Body of pancreas (tissue), 4 donors: ENCODE data around the gene PPP5C. TPM values are rescaled to one million over a fixed set of nuclear protein-coding genes. Genes with fewer than 3 reads are reported as not detected.
A peak's percentile ranks its signal among the peaks of the same experiment; 100 is the strongest.
"Not testable (repeated sequence)": the region's sequence is repeated elsewhere in the genome, so short reads cannot be mapped to it uniquely, and the experiment has no call there.

Source experiments
- ATAC-seq: fragments of 150-250 bp; one replicate; pipeline ENCODE4 v1.9.1; 2016
- DNase-seq, 4 donors: peaks; one replicate each; pipeline ENCODE4 v3.0.0-alpha.2; 2019
- H3K27ac ChIP-seq, 4 donors: fragments of 200-600 bp; sonication (generic); 1 replicate in 3 of 4; 2 replicates in 1 of 4; pipeline versions ENCODE4 v1.5.1 to v1.6.1; 2016 to 2019; ENCODE audit warnings: mild to moderate bottlenecking in 1 of 4, mixed read lengths in 1 of 4, moderate library complexity in 1 of 4
- H3K27me3 ChIP-seq, 2 donors: fragments of 200-600 bp; sonication (generic); one replicate each; pipeline ENCODE4 v1.6.0; 2016; ENCODE audit warnings: mild to moderate bottlenecking in 1 of 2
- H3K36me3 ChIP-seq, 2 donors: fragments of 200-600 bp; sonication (generic); replicated peaks in 1 of 2; 2 replicates each; pipeline ENCODE4 v1.5.1; 2016; ENCODE audit warnings: low read depth in 2 of 2; ENCODE audit not compliant: insufficient read depth in 1 of 2
- H3K4me1 ChIP-seq: fragments of 200-600 bp; sonication (generic); one replicate; pipeline ENCODE4 v1.6.0; 2016
- H3K4me3 ChIP-seq, 2 donors: fragments of 200-600 bp; sonication (generic); 1 replicate in 1 of 2; 2 replicates in 1 of 2; pipeline ENCODE4 v1.5.1; 2016 to 2019
- H3K9me3 ChIP-seq, 3 donors: fragments of 200-600 bp; sonication (generic); 1 replicate in 2 of 3; 2 replicates in 1 of 3; pipeline ENCODE4 v1.5.1; 2016
- CTCF ChIP-seq, 7 experiments: fragments of 450-650 bp in 4 of 7; fragments of 200-600 bp in 3 of 7; sonication (generic) in 3 of 7; IDR thresholded peaks; one replicate each; pipeline ENCODE4 v1.5.1; 2016 to 2019; ENCODE audit warnings: antibody characterized with exemption in 7 of 7
- POLR2A ChIP-seq, 3 donors: fragments of 450-650 bp; IDR thresholded peaks; one replicate each; pipeline ENCODE4 v1.6.1; 2016; ENCODE audit warnings: antibody characterized with exemption in 3 of 3, mild to moderate bottlenecking in 2 of 3
- WGBS, 2 donors: methylation state at CpG; one replicate each; pipeline ENCODE4 v1.1.5; 2017; 5-methylcytosine and 5-hydroxymethylcytosine counted together
- intact Hi-C: fragments of 100-400 bp; cut with DNase I; formaldehyde crosslinking; loops from one replicate; pipeline ENCODE4 v1.15.1; 2023
- total RNA-seq, 2 donors: library from RNA; depleted of rRNA; stranded (reverse); fragments of >200 nt; gene quantifications; one replicate each; pipeline ENCODE4 v1.1.0, GENCODE V29; 2016

PPP5C gene
- total RNA-seq, 2 donors from 2014 or later = 31.1 to 77.5 TPM

- intact Hi-C loops = no loop called here
- peaks cover 4% of the 10 kb centered on the region for H3K4me1 ChIP-seq
- no peaks in the 10 kb centered on the region for H3K27me3 ChIP-seq
- 75 to 87% methylated on average over 9 to 10 of the region's 10 CpGs for WGBS, 2 donors
- DNase-seq (no peak), ATAC-seq (no peak)
- H3K9me3 ChIP-seq = no peaks in the 10 kb centered on the region
- H3K27ac ChIP-seq = no peak overlapping the region
- no peaks in the 10 kb centered on the region for H3K36me3 ChIP-seq
- no peak for TF ChIP-seq POLR2A (IDR thresholded peaks at IDR 0.05)
- no peak for TF ChIP-seq CTCF (IDR thresholded peaks at IDR 0.05)
- no peak overlapping the region for H3K4me3 ChIP-seq
Observed at GRCh38 chr19:46309056-46309455, 37.8 kb upstream of the PPP5C start.

- H3K27me3 ChIP-seq = no peaks in the 10 kb centered on the region
- no peak overlapping the region for H3K27ac ChIP-seq
- H3K4me3 ChIP-seq = no peak overlapping the region
- intact Hi-C loops = no loop called here
- H3K36me3 ChIP-seq = no peaks in the 10 kb centered on the region
- H3K9me3 ChIP-seq = no peaks in the 10 kb centered on the region
- DNase-seq (no peak), ATAC-seq (no peak)
- no peak for TF ChIP-seq POLR2A (IDR thresholded peaks at IDR 0.05)
- no peak for TF ChIP-seq CTCF (IDR thresholded peaks at IDR 0.05)
- 81 to 91% methylated on average over 5 of the region's 5 CpGs for WGBS, 2 donors
- peaks cover 4% of the 10 kb centered on the region for H3K4me1 ChIP-seq
Observed at GRCh38 chr19:46311444-46311843, 35.4 kb upstream of the PPP5C start.

GRCh38 chr19:46313540-46314469 is 33.1 kb upstream of the PPP5C start:
- intact Hi-C loops, H3K4me3 ChIP-seq, H3K4me1 ChIP-seq, H3K36me3 ChIP-seq, ATAC-seq, H3K9me3 ChIP-seq, H3K27ac ChIP-seq, H3K27me3 ChIP-seq: not testable (repeated sequence)
- peak in 1 of 4 donors; percentile 55 for DNase-seq
- 70 to 76% methylated on average over 14 of the region's 14 CpGs for WGBS, 2 donors

GRCh38 chr19:46317339-46317738 is 29.5 kb upstream of the PPP5C start:
- 45 to 71% methylated on average over 2 of the region's 2 CpGs for WGBS, 2 donors
- Histone ChIP-seq H3K27me3 (no peaks in the 10 kb centered on the region), H3K4me3 (no peak overlapping the region), H3K4me1 (peaks cover 4% of the 10 kb centered on the region), H3K27ac (no peak overlapping the region), H3K36me3 (no peaks in the 10 kb centered on the region), H3K9me3 (no peaks in the 10 kb centered on the region)
- ATAC-seq = no peak
- TF ChIP-seq POLR2A (IDR thresholded peaks at IDR 0.05) (no peak), CTCF (IDR thresholded peaks at IDR 0.05) (no peak)
- no peak for DNase-seq
- intact Hi-C loops = no loop called here

- no peak for TF ChIP-seq CTCF (IDR thresholded peaks at IDR 0.05)
- no peak for TF ChIP-seq POLR2A (IDR thresholded peaks at IDR 0.05)
- Histone ChIP-seq H3K4me3 (no peak overlapping the region), H3K27ac (no peak overlapping the region), H3K27me3 (no peaks in the 10 kb centered on the region), H3K9me3 (no peaks in the 10 kb centered on the region), H3K36me3 (no peaks in the 10 kb centered on the region), H3K4me1 (no peaks in the 10 kb centered on the region)
- WGBS, 2 donors = 70 to 82% methylated on average over 6 of the region's 6 CpGs
- DNase-seq (no peak), ATAC-seq (no peak)
- intact Hi-C loops = no loop called here
Observed at GRCh38 chr19:46319613-46320012, 27.3 kb upstream of the PPP5C start.
